Kasumi-1 (cell line): ENCODE results near the gene TRPC3.
A peak's percentile ranks its signal among the peaks of the same experiment; 100 is the strongest.

ENCODE experiments used
- DNase-seq, 2 experiments: peaks; one replicate each; lab custom pipeline; 2025; lab: John Stamatoyannopoulos, UW

The TRPC3 gene

DNA sequence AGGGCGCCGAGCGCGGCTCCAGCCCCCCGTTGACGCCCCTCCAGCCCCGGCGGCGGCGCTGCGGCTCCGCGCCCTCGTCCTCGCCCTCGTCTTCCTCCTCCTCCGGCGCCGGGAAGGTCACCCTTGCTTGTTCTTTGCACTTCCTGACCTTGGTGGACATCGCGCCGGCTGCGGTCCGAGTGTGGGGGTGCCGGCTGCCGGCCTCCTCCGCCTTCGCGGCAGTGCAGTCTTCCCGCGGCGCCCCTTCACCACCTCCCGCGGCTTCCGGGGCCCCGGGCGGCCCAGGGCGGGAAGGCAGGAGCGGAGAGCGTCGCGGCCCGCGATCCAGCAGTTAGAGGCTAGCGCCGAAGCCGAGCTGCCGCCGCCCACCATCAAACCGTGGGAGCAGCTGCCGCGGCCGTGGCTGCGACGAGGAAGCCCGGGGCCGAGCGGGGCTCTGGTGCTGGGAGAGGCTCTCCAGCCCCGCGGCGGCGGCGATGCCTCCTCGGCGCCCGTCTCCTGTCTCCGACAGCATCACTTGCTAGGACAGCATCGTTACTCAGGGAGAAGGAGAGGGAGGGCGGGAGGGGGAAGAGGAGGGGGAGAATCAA lies at the start of gene TRPC3:
TSS of gene TRPC3 (minus strand) at position 540 of the 590 bp plus-strand sequence. CDS start at position 160, 380 bp downstream.
- peak in 1 of 2 experiments; percentile 29 for DNase-seq

DNA sequence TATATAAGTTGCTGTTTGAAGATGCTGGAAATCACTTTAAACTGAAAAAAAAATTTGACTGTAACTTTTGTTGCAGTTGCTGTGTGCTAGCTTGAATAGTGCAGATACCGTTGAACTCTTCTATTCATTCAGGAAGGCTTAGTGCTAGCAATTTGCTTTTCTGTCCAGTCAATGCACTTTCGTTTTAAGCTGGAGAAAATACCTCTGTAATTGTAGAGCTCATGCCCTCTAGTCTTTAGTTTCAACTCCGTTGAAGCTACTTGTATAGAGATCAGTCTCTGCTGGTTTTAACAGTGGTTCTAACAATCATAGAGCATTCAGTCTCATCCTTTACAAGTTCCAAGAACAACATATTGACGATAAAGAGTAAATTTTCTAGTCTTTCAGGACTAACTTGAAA lies 49.0 kb upstream of the TRPC3 start:
- DNase-seq, result no peak

DNA sequence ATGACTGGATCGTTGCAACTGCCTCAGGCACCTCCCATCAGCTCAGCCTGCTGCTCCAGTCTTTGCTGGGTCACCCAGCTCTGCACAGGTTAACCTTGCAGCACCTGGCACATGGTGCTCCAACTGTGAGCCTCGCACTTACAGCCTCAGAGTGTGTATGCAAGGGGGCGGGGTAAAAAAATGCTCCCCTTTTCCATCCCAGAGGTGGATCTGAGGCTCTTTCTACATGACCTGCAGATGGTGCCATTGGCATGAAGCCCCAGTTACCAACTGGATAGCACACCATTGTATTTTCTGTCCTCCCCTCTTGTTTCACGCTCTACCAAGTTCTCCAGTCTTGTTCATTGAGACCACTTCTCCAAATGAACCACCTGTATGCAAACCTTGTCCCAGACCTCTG lies 46.2 kb upstream of the TRPC3 start:
- no peak for DNase-seq

DNA sequence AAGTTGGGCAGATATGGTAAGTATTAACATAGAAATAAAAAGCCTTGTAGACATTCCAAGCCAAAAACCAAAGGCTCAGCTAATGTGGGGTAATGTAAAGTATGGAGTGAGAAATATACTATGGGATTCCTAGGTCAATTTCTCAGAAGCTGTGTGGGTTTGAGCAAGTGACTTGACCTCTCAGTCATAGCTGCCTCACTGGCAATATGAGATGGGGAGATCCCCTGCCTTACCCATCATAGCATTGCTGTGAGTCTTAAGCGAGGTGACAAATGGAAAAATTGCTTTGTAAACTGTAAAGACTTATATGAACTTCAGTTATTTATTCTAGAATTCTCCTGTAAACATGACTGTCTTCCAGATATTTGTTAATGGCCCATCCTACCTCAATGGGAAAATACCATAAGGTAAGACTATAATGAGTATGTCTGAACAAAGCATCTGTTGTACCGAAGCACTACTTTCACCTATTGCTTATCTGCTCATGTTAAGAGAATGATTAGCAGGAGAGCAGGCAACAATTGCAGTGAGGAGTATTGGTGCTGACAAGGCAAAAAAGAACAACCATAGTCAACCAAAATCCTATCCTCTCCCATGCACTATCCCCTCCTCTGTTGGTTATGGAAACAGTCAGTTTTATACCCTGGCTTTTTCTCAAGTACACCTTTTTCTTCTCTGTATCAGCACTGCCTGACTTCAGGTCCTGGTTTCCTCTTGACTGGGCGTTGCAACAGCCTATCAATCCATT lies 44.1 kb upstream of the TRPC3 start:
- DNase-seq, result no peak

DNA sequence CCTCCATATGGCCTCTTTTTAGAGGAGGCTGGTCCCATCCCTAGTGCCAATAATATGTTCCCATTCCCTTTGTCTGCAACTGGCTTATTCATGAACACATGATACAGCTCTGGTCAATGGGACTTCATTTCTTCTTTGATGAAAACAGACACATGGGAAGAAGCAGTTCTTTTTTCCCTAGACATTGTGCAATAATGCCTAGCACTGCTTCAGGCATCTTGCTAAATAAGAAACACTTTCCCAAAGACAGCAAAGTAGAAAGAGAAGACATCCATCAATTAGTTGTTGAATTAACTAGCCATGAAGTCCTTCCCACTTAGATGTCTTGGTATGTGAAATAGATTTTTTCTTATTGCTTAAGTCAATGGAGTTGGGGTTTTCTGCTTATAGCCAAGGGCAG lies 40.1 kb upstream of the TRPC3 start:
- no peak for DNase-seq

DNA sequence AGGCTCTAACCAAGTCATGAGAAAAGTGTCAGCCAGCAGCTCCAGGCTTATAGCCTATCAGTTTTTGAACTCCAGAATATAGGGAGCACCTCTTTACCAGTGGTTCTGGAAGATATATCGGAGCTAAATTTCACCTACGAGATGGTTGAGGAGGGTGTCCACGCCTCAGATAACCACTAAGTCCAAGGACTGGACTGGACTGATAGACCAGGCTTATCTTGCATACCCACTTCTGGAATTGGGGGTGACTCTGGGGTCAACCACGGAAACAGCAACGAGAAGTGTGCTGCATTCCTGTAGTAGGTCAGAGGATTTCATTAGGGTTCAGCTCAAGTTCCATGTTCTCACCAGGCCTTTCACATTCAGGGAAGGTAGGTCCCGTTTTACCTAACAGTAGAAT lies 38.6 kb upstream of the TRPC3 start:
- DNase-seq, result no peak

DNA sequence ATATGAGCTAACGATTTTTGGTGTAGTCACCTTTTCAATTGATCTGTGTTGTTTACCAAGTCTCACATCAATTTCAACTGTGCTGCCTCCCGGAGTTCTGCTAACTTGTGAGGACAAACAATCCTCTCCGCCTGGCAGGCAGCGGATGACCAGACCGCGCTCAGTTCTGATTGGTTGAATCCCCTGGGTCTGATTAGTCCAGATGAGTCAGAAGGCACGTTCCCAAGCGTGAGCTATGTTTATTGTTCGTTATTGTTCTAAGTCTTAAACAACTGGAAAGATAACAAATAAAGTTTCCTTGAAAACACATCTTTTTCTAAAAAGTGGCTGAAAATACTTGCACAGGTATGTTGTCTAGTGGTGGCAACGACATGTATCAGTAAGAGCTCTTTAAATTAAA lies 37.9 kb upstream of the TRPC3 start:
- no peak for DNase-seq

DNA sequence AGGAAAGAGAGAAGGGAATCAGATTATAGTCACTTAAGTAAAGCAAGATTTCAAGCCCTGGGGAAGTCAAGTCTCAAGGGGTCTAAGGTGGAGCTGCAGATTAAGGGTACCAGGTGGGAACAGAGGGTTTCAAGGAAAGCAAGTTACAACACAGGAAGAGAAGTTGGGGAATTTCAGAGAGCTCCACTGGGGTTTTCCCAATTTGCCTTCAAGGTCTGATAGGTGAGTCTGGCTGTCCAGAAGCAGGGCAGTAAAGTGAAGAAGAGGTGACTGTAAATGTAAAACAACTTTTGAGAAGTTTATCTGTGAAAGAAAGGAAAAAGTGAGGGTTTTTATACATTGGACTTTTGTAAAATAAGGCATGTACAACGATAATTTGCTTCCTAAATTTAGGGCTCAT lies 37.1 kb upstream of the TRPC3 start:
- DNase-seq, result no peak

DNA sequence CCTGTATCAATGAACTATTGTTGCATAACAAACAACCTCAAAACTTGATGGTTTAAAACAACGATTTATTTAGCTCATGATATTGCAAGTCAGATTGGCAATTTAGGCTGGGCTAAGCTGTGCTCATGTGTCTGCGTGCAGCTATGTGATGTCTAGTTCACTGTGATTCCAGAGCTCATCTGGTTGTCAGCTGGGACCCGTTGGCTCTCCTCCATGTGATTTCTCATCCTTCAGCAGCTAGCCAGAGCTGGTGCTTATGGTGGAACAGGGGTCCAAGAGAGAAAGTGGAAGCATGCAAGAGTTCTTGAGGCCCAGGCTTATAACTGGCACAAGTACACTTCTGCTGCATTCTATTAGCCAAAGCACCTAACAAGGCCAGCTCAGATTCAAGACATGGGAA lies 28.8 kb upstream of the TRPC3 start:
- no peak for DNase-seq

DNA sequence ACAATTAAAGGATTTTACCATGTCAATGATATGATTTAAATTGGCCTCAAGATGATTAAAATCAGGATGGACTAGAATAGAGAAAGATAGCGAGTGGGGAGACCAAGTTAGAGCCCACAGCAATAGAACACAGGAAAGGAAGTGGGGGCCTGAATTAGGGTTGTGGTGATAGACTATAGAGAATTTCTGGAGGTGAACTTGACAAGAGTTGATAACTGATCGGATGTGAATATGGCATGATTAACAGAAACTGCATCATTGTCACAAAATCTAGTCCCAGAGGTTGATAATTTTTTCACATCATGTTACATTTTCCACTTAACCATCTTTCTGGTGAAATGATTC lies 26.3 kb upstream of the TRPC3 start:
- no peak for DNase-seq

DNA sequence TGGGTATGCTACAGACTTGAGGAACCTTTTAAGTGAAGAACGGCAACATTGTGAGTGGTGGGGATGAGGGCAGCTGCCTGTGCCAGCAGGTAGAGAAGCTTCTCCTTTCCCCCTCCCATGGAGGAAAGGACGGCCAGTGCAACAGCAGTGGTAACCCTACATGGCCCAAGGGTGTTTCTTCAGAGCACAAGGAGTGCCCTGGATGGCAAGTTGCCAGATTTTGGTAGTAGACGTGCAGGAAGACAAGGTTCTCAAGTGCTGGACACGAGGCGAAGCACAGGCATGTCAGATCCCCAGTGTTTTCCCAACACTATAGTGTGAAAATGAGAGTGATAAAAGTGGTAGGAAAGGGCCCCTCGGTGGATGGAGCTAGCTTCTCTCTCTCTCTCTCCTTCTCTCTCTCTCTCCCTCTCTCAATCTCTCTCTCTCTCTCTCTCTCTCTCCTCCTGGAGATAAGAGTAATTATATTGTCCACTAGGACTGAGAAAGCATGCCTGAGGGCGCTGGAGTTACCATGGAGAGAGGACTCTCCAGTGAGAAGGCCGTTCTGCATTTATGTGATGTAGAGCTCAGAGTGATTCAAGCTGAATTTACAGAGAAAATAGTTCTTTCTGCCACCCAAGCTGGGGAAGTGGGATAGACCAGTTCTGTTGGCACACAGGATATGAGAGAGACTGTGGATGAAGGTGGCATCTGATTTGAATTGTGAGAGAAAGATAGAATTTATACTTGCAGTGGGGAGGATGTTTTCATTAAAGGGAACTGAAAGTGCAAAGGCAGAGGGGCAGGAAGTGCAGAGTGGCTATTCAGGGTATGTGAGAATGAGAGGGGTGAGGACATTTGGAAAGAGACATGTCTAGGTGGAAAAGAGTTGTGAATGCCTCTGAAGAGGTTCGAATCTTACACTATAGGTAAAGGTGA lies 25.7 kb upstream of the TRPC3 start:
- no peak for DNase-seq

DNA sequence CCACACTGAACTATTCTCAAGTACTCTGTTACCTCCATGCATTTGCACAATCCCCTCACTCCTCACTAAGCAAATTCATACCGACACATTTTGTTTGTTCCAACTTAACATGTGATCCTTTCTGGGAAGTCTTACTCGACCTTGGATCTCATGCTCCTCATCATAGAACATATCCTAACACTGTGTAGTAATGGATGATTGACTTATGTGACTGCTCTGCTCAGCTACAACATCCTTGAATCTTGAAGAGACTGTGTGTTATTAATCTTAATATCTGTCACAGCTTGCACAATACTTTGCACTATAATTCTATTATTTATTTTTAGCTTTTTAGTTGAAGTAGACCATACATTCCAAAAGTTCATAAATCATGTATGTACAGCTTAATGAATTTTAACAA lies 23.9 kb upstream of the TRPC3 start:
- no peak for DNase-seq

DNA sequence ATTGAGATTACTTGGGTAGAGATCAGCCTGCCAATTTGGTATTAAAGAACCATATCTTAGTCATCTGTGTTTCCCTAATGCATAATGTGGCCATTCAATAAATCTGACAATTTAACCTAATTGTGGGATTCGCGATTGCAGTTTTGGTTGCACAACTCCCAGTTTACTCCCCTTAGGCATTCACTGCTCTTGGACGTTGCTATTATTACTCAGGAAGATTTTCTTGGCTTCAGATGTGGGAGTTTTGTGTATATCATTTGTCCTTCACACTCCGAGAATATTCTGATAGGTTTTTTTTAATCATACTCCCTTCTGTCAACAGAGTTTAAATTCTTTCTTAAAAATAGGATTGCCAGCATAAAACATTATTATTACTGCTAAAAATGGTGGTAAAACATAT lies 22.0 kb upstream of the TRPC3 start:
- no peak for DNase-seq

DNA sequence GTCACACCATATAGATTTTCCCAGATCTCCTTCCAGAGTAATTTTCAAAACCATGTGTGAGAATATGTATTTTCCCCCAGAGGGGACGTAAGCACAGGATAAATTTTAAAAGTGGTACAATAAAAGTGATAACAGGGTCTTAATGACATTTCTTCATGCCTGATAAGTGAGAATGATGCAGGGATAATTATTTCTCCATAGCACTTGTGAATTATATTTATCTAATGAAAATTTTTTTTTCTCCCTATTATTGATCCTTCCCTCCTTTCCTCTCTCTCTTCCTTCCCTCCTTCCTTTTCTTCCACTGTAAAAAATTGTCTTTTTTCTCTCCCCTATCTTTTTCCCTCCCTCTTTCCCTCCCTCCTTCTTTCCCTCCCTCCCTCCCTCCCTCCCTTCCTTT lies 17.0 kb upstream of the TRPC3 start:
- DNase-seq, result no peak

DNA sequence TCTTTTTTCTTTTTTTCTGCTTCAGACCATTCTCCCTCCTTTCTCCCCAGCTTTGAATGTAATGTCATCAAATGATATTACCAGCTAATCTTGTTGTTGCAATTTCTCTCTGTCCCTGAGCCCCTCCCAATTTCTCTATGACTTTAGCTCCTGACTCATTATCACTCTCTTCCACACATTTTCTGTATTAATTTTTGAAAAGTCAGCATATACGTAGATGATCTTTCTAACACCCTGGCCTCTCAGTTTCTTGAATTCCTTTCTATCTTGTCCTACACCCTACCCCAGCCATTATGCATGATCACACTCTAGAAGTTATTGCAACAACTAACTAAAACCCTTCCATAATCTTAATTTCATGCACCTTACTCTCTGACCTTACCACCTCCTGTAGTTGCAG lies 13.1 kb upstream of the TRPC3 start:
- no peak for DNase-seq

DNA sequence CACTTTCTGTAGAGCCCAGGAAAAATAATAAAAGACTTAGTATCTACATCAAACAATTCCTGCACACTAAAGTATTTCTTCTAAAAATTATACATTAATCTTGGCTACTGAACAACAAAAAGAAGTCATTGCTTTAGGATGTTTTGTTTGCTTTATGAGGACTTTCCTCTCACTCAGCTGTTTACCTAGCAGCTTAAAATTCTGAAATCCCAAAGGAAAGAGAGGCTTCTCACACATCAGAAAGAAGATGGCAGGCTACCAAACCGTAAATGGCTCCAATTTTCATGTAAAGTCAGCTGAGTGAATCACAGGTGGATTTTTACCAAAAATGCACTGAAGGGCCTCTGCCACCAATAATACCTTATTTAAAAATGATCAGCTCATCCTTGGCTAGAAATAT lies 9.0 kb upstream of the TRPC3 start:
- no peak for DNase-seq

DNA sequence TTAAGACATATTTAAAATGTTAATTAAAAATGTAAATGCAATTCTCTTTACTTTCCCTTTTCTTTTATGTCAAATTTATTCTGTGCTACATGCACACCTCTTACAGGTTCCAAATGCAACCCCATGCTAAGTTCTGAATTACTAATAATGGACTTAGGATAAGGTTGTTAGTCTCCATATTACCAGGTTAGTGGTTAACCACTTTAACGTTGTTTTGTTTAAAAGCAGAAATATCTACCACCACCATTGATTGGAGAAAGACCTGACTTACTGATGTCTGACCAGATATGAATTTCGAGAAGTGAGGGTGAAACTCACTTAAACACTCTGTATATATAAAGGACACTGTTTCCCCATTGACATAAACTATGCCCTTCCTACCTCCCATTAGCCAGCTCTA lies 6.9 kb upstream of the TRPC3 start:
- no peak for DNase-seq

DNA sequence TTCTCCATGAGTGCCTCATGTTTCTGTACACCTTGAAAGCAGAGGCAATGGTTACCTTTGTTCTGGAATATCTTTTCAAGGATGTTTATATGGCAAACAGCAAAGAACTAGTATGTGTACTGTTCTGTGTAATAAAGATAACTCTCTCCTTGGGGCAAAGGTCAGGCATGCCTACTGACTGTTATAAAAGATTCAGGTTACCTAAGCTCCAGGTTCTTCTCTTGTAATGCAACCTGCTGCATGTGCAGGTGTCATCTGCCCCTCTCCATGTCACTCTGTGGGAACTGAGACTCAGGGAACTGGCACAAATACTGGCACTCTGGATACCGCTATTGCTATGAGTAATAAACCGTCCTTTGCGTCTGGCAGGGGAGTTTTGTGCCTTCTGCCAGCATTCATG lies 5.4 kb upstream of the TRPC3 start:
- no peak for DNase-seq

DNA sequence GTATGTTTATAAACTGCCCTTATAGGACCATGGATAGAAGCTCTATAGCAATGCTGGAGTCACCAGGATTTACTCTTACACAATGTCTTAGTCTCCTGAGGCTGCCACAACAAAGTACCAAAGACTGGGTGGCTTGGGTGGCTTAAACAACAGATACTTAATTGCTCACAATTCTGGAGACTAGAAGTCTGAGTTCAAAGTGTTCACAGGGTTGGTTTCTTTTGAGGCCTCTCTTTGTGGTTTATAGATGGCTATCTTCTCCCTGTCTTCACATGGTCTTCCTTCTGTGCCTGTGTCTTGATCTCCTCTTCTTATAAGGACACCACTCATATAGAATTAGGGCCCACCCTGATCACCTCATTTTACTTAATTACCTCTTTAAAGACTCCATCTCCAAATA lies 2.0 kb upstream of the TRPC3 start:
- no peak for DNase-seq

DNA sequence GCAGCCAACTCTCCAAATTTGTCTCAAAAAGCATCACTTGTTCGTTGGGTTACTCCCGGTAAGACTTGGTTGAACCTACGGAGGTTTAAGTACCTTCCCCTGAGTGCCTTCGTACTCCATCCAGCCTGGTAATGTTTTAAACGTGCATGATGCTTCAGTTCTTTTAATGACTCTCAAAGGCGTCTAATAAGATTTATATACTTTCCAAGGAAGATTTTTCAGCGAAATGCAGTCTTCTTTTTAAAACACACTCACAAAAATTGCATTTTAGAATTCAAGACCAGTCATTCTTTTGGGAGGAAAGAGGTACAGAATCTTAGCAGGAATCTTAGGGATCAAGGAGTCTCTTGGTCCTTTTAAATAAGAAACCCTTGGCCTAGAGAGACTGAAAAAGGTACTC lies 430 bp upstream of the TRPC3 start:
- no peak for DNase-seq

DNA sequence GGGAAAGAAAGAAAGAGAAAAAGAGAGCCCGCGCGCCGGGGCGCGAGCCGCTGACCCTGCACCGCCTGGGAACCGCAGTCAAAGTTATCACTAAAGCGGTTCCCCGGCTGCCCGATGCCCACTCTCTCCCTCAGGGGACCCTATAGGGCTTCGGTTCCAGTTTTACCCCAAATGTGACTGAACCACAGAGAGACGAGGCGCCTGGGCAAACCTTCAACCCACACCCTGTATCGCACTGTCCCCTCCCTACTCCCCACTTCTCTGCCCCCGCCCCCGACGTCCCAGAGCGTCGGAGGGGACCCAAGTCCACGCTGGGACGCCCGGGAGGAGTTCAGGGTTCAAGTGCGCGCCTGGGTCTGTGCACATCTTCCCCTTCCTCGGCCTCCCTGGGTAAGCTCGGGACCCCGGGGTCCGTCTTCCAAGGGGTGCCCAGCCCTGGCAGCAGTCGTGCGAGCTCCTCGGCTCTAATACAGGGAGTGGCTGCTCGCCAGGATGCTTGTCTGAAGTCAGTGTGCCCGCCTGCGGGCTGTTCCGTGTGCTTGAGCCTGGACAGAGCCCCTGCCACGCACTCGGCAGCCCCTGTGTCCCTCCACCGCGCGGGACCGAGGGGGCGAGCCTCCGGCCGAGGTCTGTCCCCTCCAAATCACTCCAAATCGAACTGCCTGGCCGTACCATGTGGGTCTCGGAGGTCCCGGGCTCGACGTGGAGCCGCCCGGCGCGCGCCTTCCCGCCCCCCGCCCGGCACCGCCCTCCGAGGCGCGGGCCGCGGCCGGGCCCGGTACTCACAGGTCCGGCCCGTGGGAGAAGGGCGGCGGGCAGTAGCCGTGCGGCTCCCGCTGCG lies 960 bp downstream of the TRPC3 start:
- DNase-seq, result peak in 1 of 2 experiments; percentile 1

DNA sequence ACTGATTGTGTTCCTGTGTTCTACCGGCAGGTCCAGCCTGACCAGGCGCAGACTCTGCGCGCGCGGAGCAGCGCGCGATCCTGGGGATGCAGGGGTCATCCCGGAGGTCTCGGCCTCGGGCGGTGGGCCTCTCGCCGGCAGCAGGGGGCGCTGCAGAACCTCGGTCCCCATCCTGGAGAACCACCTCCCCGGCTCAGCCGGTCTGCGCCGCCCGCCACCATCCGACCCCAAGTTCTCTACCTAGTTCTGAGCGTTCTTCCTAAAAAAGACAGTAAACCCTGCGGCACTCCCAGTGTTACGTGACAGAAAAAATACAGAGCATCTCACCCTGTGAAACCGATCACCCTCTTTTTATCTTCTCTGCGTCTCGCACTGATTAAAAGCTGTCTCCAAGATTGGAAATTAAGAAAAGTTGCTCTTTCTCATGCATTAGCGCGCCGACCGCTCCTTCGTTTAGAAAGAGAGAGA lies 1.6 kb downstream of the TRPC3 start:
- peak; percentile 14 to 16 for DNase-seq
